Neuronal stem cell (in vitro differentiated cells): ENCODE measurements around the gene PPM1D.

Experiments
- DNase-seq: peaks from one replicate; pipeline ENCODE4 v3.0.0-alpha.2; 2013; ENCODE audit warnings: low spot score
- H2AFZ ChIP-seq: one replicate; pipeline ENCODE4 v1.6.1; 2013; ENCODE audit warnings: mild to moderate bottlenecking, low read length, inconsistent platforms
- H2AK5ac ChIP-seq: 2 replicates; pipeline ENCODE4 v1.6.1; 2013; ENCODE audit warnings: low read depth, mild to moderate bottlenecking, inconsistent platforms, low read length, moderate library complexity, mixed read lengths
- H2BK120ac ChIP-seq: 2 replicates; pipeline ENCODE4 v1.6.1; 2013; ENCODE audit warnings: low read depth, mild to moderate bottlenecking, inconsistent platforms, low read length, moderate library complexity, mixed read lengths
- H2BK12ac ChIP-seq: one replicate; pipeline ENCODE4 v1.6.1; 2013; ENCODE audit warnings: low read length, inconsistent platforms
- H2BK15ac ChIP-seq: 2 replicates; pipeline ENCODE4 v1.6.1; 2013; ENCODE audit warnings: mild to moderate bottlenecking, low read length, inconsistent platforms, mixed read lengths
- H2BK5ac ChIP-seq: one replicate; pipeline ENCODE4 v1.6.1; 2013; ENCODE audit warnings: inconsistent platforms, mild to moderate bottlenecking, low read length, moderate library complexity
- H3K14ac ChIP-seq: one replicate; pipeline ENCODE4 v1.6.1; 2013; ENCODE audit warnings: low read length, inconsistent platforms
- H3K18ac ChIP-seq: 2 replicates; pipeline ENCODE4 v1.6.1; 2013; ENCODE audit warnings: low read length, inconsistent platforms
- H3K23ac ChIP-seq: 2 replicates; pipeline ENCODE4 v1.6.1; 2013; ENCODE audit warnings: low read depth, mild to moderate bottlenecking, mixed read lengths, low read length, inconsistent platforms; ENCODE audit not compliant: poor library complexity
- H3K27ac ChIP-seq: replicated peaks from 3 replicates; pipeline ENCODE4 v1.5.1; 2013; ENCODE audit warnings: low read length, inconsistent platforms
- H3K27me3 ChIP-seq, 3 experiments: 2 replicates each; pipeline ENCODE4 v1.6.1; 2013; ENCODE audit warnings: low read length in 3 of 3, mild to moderate bottlenecking in 2 of 3, inconsistent platforms in 1 of 3, low read depth in 1 of 3, mixed read lengths in 1 of 3, moderate library complexity in 1 of 3; ENCODE audit not compliant: control insufficient read depth in 3 of 3, insufficient read depth in 3 of 3
- H3K36me3 ChIP-seq, 2 donors: replicated peaks in 1 of 2; 2 replicates each; pipeline ENCODE4 v1.6.1; 2013; ENCODE audit warnings: low read length in 2 of 2; ENCODE audit not compliant: control insufficient read depth in 2 of 2, insufficient read depth in 2 of 2
- H3K4ac ChIP-seq: 2 replicates; pipeline ENCODE4 v1.6.1; 2013; ENCODE audit warnings: inconsistent platforms, mild to moderate bottlenecking, low read length, moderate library complexity
- H3K4me1 ChIP-seq, 2 donors: 1 replicate in 1 of 2; 2 replicates in 1 of 2; pipeline ENCODE4 v1.6.1; 2013; ENCODE audit warnings: low read length in 2 of 2, low read depth in 1 of 2; ENCODE audit not compliant: control insufficient read depth in 2 of 2, insufficient read depth in 1 of 2
- H3K4me2 ChIP-seq: one replicate; pipeline ENCODE4 v1.6.1; 2013; ENCODE audit warnings: mild to moderate bottlenecking, low read length, inconsistent platforms; ENCODE audit not compliant: insufficient read depth, poor library complexity, severe bottlenecking
- H3K4me3 ChIP-seq, 2 donors: 2 replicates each; pipeline ENCODE4 v1.5.1; 2013; ENCODE audit warnings: low read length in 2 of 2, mild to moderate bottlenecking in 2 of 2, inconsistent platforms in 1 of 2, moderate library complexity in 1 of 2
- H3K79me1 ChIP-seq: one replicate; pipeline ENCODE4 v1.6.1; 2013; ENCODE audit warnings: low read depth, mild to moderate bottlenecking, inconsistent platforms, low read length, moderate library complexity
- H3K9ac ChIP-seq: one replicate; pipeline ENCODE4 v1.6.1; 2013; ENCODE audit warnings: mild to moderate bottlenecking, low read depth, low read length, inconsistent platforms; ENCODE audit not compliant: poor library complexity
- H3K9me3 ChIP-seq, 2 donors: replicated peaks in 1 of 2; 2 replicates each; pipeline versions ENCODE3 to v1.6.1; 2013; ENCODE audit warnings: low read length in 2 of 2, mild to moderate bottlenecking in 2 of 2, inconsistent platforms in 1 of 2, low read depth in 1 of 2, mixed read lengths in 1 of 2, moderate library complexity in 1 of 2; ENCODE audit not compliant: control insufficient read depth in 2 of 2, insufficient read depth in 1 of 2
- H4K8ac ChIP-seq: one replicate; pipeline ENCODE4 v1.6.1; 2013; ENCODE audit warnings: low read depth, mild to moderate bottlenecking, inconsistent platforms, low read length, moderate library complexity
- H4K91ac ChIP-seq: one replicate; pipeline ENCODE4 v1.6.1; 2013; ENCODE audit warnings: low read length, low read depth, mild to moderate bottlenecking, inconsistent platforms; ENCODE audit not compliant: poor library complexity
- WGBS, 2 donors: extraction: QIAGEN DNeasy Blood & Tissue Kit; methylation state at CpG; one replicate each; pipeline ENCODE4 v1.1.7; 2013; ENCODE audit warnings: missing lambda C conversion rate in 2 of 2, mixed read lengths in 1 of 2; ENCODE audit not compliant: insufficient read length in 2 of 2, insufficient replicate concordance in 1 of 2; ENCODE audit errors: extremely low coverage in 2 of 2; 5-methylcytosine and 5-hydroxymethylcytosine counted together

The PPM1D gene

GRCh38 chr17:60562421-60562820 lies 37.6 kb upstream of the PPM1D start:
- H3K36me3 ChIP-seq, result peaks cover 0 to 2% of the 10 kb centered on the region in 2 donors
- no peak overlapping the region for H3K4me3 ChIP-seq
- H3K9ac ChIP-seq, result no peak overlapping the region
- no CpG with 5 or more reads among the region's 3 CpGs for WGBS, 2 donors
- DNase-seq, result no peak
- H3K18ac ChIP-seq, result no peak overlapping the region
- H3K14ac ChIP-seq, result no peak overlapping the region
- H3K4me1 ChIP-seq, result no peaks in the 10 kb centered on the region
- no peak overlapping the region for H3K4ac ChIP-seq
- no peak overlapping the region for H2BK5ac ChIP-seq
- no peak overlapping the region for H2BK120ac ChIP-seq
- H4K8ac ChIP-seq, result no peak overlapping the region
- no peaks in the 10 kb centered on the region for H3K27me3 ChIP-seq
- no peak overlapping the region for H3K4me2 ChIP-seq
- no peak overlapping the region for H2AFZ ChIP-seq
- H3K27ac ChIP-seq, result no peak overlapping the region
- no peak overlapping the region for H2BK15ac ChIP-seq
- H4K91ac ChIP-seq, result no peak overlapping the region
- H3K23ac ChIP-seq, result no peak overlapping the region
- no peak overlapping the region for H2AK5ac ChIP-seq
- H3K9me3 ChIP-seq, result peaks cover 8 to 11% of the 10 kb centered on the region in 2 donors
- no peaks in the 10 kb centered on the region for H3K79me1 ChIP-seq
- no peak overlapping the region for H2BK12ac ChIP-seq

DNA sequence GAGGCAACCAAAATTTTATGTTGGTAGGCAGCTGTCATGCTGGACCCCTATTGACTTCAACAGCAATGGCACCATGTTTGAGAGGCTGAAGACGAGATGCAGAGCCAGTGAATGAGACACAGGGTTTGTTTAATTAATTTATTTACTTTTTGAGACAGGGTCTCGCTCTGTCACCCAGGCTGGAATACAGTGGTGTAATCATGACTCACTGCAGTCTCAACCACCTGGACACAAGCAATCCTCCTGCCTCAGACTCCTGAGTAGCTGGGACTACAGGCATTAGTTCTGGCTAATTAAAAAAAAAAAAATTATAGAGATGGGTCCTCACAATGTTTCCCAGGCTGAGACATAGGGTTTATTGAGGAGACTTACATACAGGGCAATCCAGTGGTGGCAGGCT lies 36.2 kb upstream of the PPM1D start:
- Histone ChIP-seq H2BK120ac (no peak overlapping the region), H3K4ac (no peak overlapping the region), H3K4me2 (no peak overlapping the region), H4K91ac (no peak overlapping the region), H3K27ac (no peak overlapping the region), H3K27me3 (no peaks in the 10 kb centered on the region), H4K8ac (no peak overlapping the region), H2BK15ac (no peak overlapping the region), H2BK5ac (no peak overlapping the region), H3K79me1 (no peaks in the 10 kb centered on the region), H3K4me3 (no peak overlapping the region), H3K9me3 (peaks cover 0 to under 1% of the 10 kb centered on the region in 2 donors), H2AFZ (no peak overlapping the region), H3K9ac (no peak overlapping the region), H3K4me1 (no peaks in the 10 kb centered on the region), H3K23ac (no peak overlapping the region), H2BK12ac (no peak overlapping the region), H3K14ac (no peak overlapping the region), H2AK5ac (no peak overlapping the region), H3K18ac (no peak overlapping the region), H3K36me3 (peaks cover 0 to 2% of the 10 kb centered on the region in 2 donors)
- WGBS, 2 donors, result no CpG with 5 or more reads among the region's 2 CpGs
- no peak for DNase-seq

- Histone ChIP-seq H3K27ac (no peak overlapping the region), H3K9ac (no peak overlapping the region), H3K14ac (no peak overlapping the region), H2BK120ac (no peak overlapping the region), H3K9me3 (no peaks in the 10 kb centered on the region), H4K8ac (no peak overlapping the region), H3K23ac (no peak overlapping the region), H3K18ac (no peak overlapping the region), H2AFZ (no peak overlapping the region), H3K36me3 (no peaks in the 10 kb centered on the region), H2BK5ac (no peak overlapping the region), H3K4me1 (no peaks in the 10 kb centered on the region), H2BK15ac (no peak overlapping the region), H3K4ac (no peak overlapping the region), H4K91ac (no peak overlapping the region), H2BK12ac (no peak overlapping the region), H3K4me3 (no peak overlapping the region), H3K27me3 (no peaks in the 10 kb centered on the region), H3K79me1 (no peaks in the 10 kb centered on the region), H2AK5ac (no peak overlapping the region), H3K4me2 (no peak overlapping the region)
- WGBS, 2 donors, result no CpG with 5 or more reads among the region's 6 CpGs
- no peak for DNase-seq
Measured at GRCh38 chr17:60565233-60565632, 34.8 kb upstream of the PPM1D start.

DNA sequence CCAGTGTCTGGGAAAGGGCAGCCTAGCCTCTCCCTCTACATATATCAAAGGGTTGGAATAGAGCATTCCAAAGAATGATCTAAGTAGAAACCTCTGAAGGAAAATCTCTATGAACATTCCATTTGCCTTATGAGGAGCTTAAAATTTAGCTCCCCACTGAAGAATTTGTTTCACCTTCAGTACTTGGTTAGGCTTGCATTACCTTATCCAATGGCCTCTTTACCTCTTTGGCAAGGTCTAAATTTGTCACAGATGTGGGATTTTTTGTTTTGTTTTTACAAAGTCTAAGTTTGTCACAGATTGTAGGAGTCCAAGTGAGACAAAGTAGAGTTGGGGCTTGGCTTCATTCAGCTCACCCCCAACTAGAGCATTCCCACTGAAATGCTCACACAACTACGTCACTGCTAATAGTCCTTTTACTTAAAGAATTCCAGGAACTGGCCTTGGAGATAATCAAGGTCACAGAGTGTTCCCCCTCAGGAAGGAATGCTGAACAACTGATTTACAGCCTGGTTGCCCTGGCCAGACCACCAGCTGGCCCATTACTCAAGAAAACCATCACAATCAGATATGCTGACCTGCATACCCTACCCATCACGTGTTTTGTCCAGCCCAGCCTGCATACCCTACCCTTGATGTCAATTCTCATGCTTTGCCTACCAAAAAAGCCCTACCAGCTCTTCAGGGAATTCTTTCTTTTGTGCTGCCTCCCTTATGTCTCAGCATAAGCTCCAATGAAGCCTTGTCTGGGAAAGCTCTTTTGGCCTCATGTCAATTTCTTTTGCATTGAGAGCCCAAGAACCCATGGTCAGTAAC lies 26.5 kb upstream of the PPM1D start:
- WGBS, 2 donors, result no CpG with 5 or more reads among the region's 2 CpGs
- Histone ChIP-seq H3K27me3 (no peaks in the 10 kb centered on the region), H3K9me3 (peaks cover 2 to 14% of the 10 kb centered on the region in 2 donors), H4K91ac (no peak overlapping the region), H3K27ac (no peak overlapping the region), H3K4me3 (no peak overlapping the region), H2AK5ac (no peak overlapping the region), H2AFZ (peak overlapping the region; percentile 14), H3K18ac (no peak overlapping the region), H2BK5ac (no peak overlapping the region), H4K8ac (no peak overlapping the region), H3K23ac (no peak overlapping the region), H3K4ac (no peak overlapping the region), H3K9ac (no peak overlapping the region), H2BK120ac (no peak overlapping the region), H2BK15ac (no peak overlapping the region), H3K4me1 (peaks cover 0 to 10% of the 10 kb centered on the region in 2 donors), H3K14ac (no peak overlapping the region), H3K36me3 (no peaks in the 10 kb centered on the region), H3K4me2 (no peak overlapping the region), H3K79me1 (no peaks in the 10 kb centered on the region), H2BK12ac (no peak overlapping the region)
- DNase-seq, result no peak
